Testis (tissue), 3 donors: ENCODE results near the gene ACSL1. TPM values are rescaled to one million over a fixed set of nuclear protein-coding genes. Genes with fewer than 3 reads are reported as not detected.
A peak's percentile ranks its signal among the peaks of the same experiment; 100 is the strongest.

Experiments used
- DNase-seq: peaks from one replicate; pipeline ENCODE4 v3.0.0-alpha.2; 2019
- H3K27ac ChIP-seq, 2 donors: fragments of 200-600 bp; sonication (generic); one replicate each; pipeline ENCODE4 v1.5.1; 2019
- H3K27me3 ChIP-seq: fragments of 200-600 bp; sonication (generic); one replicate; pipeline ENCODE4 v1.5.1; 2019
- H3K36me3 ChIP-seq: fragments of 200-600 bp; sonication (generic); one replicate; pipeline ENCODE4 v1.5.1; 2017; ENCODE audit warnings: low read depth; ENCODE audit errors: missing control alignments
- H3K4me1 ChIP-seq: fragments of 200-600 bp; sonication (generic); one replicate; pipeline ENCODE4 v1.5.1; 2019
- H3K4me3 ChIP-seq, 2 donors: fragments of 200-600 bp; sonication (generic); one replicate each; pipeline ENCODE4 v1.5.1; 2017 to 2019
- H3K9me3 ChIP-seq: fragments of 200-600 bp; sonication (generic); one replicate; pipeline ENCODE4 v1.5.1; 2017
- POLR2A ChIP-seq: fragments of 450-650 bp; IDR thresholded peaks from one replicate; pipeline ENCODE4 v1.6.1; 2017; ENCODE audit warnings: antibody characterized with exemption, mild to moderate bottlenecking, moderate library complexity
- WGBS, 2 donors: methylation state at CpG; one replicate each; pipeline ENCODE4 v1.1.5; 2018; 5-methylcytosine and 5-hydroxymethylcytosine counted together
- intact Hi-C: fragments of 100-400 bp; cut with DNase I; formaldehyde crosslinking; loops from one replicate; pipeline ENCODE4 v1.15.1; 2023; ENCODE audit warnings: low total_unique reads
- polyA plus RNA-seq: library from polyadenylated mRNA; stranded (reverse); fragments of 350-450 nt; fragmentation: Illumina TruSeq; extraction: RNeasy Lipid Tissue Mini Kit (QIAGEN cat#74804); gene quantifications from one replicate; pipeline ENCODE4 v1.2.3, GENCODE V29; 2014; ENCODE audit warnings: low read depth, low replicate concordance; ENCODE audit not compliant: insufficient read depth
- total RNA-seq, 2 donors: library from RNA; depleted of rRNA; stranded (reverse); fragments of >200 nt; gene quantifications; one replicate each; pipeline ENCODE4 v1.2.3, GENCODE V29; 2016
- TF ChIP-seq, protein P1 (sequence below), 3 experiments: fragments of 450-650 bp in 2 of 3; fragments of 200-600 bp in 1 of 3; sonication (generic) in 1 of 3; IDR thresholded peaks; one replicate each; pipeline ENCODE4 v1.5.1; 2016 to 2019; ENCODE audit warnings: antibody characterized with exemption in 3 of 3, mild to moderate bottlenecking in 2 of 3, moderate library complexity in 1 of 3

The ACSL1 gene
- total and polyA plus RNA-seq, 3 donors from 2014 or later = 31.6 to 81.8 (median 59.8) TPM

DNA sequence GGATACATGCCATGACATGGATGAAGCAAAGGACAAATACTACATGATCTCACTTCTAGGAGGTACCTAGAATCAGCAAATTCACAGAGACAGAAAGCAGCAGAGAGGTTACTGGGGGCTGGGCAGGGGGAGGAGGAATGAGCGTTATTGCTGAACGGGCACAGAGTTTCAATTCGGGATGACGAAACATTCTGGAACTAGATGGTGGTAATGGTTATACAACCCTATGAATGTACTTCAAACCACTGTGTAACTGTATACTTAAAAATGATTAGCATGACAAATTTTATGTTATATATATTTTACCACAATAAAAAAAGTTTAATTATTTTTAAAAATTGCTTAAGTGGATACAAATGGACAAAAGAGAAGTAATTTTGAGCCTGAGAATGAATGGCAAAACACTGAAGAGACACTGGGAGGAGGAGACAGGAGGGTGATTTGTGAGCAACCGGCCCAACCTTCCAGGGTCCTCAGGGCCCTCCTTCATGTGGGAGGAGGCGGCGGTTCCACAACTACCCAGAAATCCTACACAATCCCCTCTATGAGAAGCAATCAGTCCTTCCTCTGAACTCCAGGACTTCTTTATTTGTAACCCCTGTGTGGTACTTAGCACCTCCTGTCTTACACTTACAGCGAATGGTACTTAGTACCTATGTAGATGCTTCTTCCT is 14.1 kb downstream of the ACSL1 start:
- Histone ChIP-seq H3K27me3 (no peaks in the 10 kb centered on the region), H3K36me3 (no peaks in the 10 kb centered on the region), H3K9me3 (no peaks in the 10 kb centered on the region), H3K4me1 (peaks cover 21% of the 10 kb centered on the region), H3K27ac (no peak overlapping the region), H3K4me3 (no peak overlapping the region)
- no peak for TF ChIP-seq POLR2A
- TF ChIP-seq, protein P1, sequence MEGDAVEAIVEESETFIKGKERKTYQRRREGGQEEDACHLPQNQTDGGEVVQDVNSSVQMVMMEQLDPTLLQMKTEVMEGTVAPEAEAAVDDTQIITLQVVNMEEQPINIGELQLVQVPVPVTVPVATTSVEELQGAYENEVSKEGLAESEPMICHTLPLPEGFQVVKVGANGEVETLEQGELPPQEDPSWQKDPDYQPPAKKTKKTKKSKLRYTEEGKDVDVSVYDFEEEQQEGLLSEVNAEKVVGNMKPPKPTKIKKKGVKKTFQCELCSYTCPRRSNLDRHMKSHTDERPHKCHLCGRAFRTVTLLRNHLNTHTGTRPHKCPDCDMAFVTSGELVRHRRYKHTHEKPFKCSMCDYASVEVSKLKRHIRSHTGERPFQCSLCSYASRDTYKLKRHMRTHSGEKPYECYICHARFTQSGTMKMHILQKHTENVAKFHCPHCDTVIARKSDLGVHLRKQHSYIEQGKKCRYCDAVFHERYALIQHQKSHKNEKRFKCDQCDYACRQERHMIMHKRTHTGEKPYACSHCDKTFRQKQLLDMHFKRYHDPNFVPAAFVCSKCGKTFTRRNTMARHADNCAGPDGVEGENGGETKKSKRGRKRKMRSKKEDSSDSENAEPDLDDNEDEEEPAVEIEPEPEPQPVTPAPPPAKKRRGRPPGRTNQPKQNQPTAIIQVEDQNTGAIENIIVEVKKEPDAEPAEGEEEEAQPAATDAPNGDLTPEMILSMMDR (IDR thresholded peaks at IDR 0.05) = no peak
- WGBS, 2 donors = 92 to 94% methylated on average over 8 of the region's 8 CpGs
- intact Hi-C loops = no loop called here
- no peak for DNase-seq

DNA sequence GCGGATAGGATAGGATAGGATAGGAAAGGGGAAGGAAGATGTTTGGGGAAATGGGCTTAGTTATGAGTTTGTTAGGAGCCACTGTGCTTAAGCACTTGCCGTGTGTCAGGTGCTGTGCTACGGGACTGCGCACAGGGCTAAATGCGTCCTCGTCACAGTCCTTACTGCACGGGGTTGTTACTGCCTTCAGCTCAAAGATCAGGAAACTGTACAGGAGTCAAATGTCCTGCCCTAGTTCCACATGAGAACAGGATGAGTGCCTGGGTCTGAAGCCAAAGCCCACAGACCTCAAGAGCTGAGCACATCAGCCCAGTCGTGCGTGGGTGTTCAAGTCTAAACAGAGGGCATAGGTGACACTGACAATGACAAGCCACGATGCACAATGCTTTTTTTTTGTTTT is 15.0 kb downstream of the ACSL1 start:
- peaks cover 23% of the 10 kb centered on the region for H3K4me1 ChIP-seq
- WGBS, 2 donors = 79 to 97% methylated on average over 10 of the region's 10 CpGs
- TF ChIP-seq, protein P1 (IDR thresholded peaks at IDR 0.05) = no peak
- TF ChIP-seq POLR2A = no peak
- H3K4me3 ChIP-seq = no peak overlapping the region
- H3K36me3 ChIP-seq = no peaks in the 10 kb centered on the region
- no peaks in the 10 kb centered on the region for H3K9me3 ChIP-seq
- intact Hi-C loops = no loop called here
- H3K27ac ChIP-seq = no peak overlapping the region
- no peaks in the 10 kb centered on the region for H3K27me3 ChIP-seq
- DNase-seq = no peak

DNA sequence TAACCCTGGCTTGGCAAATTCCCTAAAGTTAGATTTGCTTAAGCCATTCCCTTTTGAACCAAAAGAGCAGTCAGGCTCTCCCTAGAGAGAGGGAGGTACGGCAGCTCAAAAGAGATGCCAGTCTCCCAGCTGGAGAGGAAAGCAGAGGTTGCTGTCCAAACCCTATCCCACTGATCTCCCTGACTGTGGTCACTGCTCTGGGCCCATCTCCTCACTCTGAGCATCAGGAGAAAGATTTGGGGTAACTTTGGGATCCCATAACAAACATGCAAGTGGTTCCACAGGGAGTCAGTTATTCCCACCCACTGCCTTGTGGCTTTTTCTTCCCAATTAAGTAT is 17.1 kb downstream of the ACSL1 start:
- TF ChIP-seq, protein P1 (IDR thresholded peaks at IDR 0.05) = no peak
- TF ChIP-seq POLR2A = no peak
- intact Hi-C loops = no loop called here
- no peaks in the 10 kb centered on the region for H3K36me3 ChIP-seq
- H3K4me3 ChIP-seq = no peak overlapping the region
- H3K27ac ChIP-seq = no peak overlapping the region
- no peak for DNase-seq
- H3K9me3 ChIP-seq = no peaks in the 10 kb centered on the region
- WGBS, 2 donors = 59% methylated on average over 1 of the region's 1 CpG; no CpG with 5 or more reads in 1 of the 2 donors
- no peaks in the 10 kb centered on the region for H3K27me3 ChIP-seq
- H3K4me1 ChIP-seq = peaks cover 16% of the 10 kb centered on the region

DNA sequence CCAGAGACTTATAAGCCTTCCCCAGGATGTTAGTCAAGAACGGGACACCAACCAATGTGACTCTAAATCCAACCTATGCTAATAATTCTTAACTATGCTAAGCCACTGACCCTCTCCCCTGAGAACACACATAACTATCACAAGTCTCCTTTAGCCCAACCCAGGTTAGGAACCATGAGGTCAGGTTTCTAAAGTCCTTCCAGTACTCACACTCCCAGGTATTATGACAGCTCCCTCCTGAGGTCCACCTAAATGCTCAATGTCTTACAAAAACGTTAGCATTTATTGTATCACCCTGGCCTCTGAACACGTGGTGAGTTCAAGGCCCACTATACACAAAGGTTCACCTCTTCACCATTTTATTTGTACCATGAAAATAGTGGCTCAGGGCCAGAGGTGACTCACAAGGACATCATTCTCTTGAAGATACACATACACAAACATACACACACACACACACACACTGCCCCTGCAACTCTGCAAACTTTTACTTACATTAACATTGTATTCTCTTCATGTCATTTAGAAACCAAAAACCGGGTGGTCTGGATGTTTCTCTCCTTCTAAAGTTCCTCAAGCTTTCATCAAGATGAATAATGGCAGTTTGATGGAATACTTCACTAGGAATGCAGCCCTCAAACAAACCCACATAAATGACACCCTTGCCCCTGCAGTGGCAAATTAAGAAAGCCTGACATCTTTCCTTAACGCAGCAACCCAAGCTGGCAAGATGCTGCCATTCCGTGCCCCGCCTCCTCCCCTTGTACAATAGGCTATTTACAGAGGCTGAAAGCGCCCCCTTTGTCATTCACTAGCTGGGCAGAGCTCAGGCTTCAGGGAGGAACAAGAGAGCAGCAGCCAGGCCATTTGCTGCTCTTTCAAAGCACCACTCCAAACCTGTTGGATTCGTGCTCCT is 17.7 kb downstream of the ACSL1 start:
- 59 to 64% methylated on average over 9 of the region's 9 CpGs for WGBS, 2 donors
- H3K9me3 ChIP-seq = no peaks in the 10 kb centered on the region
- no peak overlapping the region for H3K27ac ChIP-seq
- peaks cover 16% of the 10 kb centered on the region for H3K4me1 ChIP-seq
- no peak overlapping the region for H3K4me3 ChIP-seq
- DNase-seq = peak; percentile 52
- intact Hi-C loops = no loop called here
- no peak for TF ChIP-seq POLR2A
- TF ChIP-seq, protein P1 (IDR thresholded peaks at IDR 0.05) = no peak
- no peaks in the 10 kb centered on the region for H3K27me3 ChIP-seq
- H3K36me3 ChIP-seq = no peaks in the 10 kb centered on the region
